Epidermal melanocyte (primary cell): ENCODE measurements around the gene E2F7.

Source experiments
- DNase-seq: peaks from one replicate; pipeline ENCODE4 v3.0.0; 2011; ENCODE audit warnings: low spot score; ENCODE audit not compliant: insufficient read length

E2F7 gene

DNA sequence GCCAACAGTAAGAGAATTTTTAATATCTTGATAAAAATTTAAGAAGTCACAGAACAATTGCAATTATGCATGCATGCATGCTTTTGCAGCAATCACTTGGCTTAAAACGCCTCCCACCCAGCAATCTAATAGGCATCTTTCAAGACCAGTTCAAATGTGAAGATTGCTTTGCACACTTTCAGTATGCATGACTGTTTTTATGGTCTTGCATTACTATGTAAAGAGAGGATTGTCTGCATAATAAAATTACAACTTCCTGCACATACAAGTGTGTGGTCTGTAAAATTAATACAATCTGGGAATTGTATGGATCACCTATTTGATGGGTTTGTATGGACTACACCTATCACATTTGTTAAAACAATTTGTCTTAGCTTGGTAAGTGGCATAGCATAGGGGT is 48.8 kb downstream of the E2F7 start:
- no peak for DNase-seq

DNA sequence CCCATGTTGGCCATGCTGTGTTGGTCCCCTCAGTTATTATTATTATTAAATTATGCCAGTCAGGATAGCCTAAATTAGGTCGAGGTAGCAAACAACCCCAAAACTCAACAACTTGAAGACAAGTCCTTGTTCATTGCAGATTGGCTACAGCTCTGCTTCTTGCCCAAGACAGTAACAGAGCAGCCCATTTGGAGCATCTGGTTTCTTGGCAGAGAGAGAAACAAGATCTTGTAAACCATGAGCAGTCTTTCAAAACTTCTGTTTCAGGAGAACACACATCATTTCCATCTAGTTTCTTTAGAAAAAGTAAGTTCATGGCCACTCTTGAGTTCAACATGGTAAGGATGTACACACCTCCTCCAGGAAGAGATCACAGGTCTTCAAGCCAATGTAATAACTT is 52.3 kb downstream of the E2F7 start:
- DNase-seq: no peak

DNA sequence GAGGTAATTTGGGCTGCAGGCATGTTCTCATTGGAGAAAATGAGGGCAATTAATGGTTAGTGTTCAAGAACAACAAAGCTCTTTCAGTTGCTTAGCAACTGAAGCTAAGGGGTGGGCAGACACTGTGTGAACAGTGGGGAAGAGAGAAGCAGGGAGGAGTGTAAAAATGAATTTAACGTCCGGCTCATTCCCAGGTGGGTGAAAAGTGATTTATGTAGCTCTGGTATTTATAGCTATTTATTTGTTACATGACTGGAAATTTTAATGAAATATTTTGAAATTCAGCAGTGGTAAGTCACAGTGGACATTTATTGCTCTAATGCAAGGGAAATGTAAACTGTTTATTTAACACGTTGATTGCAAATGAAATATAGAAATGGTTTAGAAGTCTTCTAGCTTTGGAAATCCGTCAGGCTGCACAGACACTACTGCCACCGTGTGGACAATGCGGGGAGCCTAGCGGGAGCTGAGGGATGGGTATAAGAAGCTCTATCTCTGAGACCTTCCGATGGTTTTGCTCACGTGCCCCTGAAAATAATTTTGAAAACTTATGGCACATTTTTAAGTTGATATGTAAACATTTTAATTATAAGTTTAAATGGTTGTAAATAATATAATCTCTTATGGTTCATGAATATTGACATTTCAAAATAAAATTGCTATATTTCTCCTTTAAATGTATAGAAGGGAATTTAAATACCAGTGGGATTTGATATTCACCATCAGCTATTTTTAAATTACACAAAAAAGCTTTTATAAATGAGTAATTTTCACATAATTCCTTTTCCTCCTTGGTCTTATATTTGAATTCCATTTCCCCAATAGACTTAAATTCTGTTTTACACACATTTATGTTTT is 54.4 kb downstream of the E2F7 start:
- peak; percentile 67 for DNase-seq

DNA sequence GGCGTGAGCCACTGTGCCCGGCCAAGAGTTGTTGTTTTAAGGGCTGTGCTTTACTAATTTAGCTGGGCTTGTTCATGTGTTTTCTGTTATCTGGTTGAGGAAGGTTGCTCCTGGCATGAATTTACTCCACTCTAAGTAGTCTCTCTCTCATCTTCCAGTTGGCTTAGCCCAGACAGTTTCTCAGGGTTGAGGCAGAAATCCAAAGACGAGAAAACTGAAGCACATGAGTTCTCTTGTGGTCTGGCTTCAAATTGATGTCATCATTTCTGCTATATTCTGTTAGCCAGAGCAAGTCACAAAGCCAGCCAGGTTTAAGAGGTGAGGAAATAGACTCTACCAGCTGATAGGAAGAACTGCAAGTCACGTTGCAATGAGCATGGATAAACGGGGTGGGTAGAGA is 57.9 kb downstream of the E2F7 start:
- no peak for DNase-seq

DNA sequence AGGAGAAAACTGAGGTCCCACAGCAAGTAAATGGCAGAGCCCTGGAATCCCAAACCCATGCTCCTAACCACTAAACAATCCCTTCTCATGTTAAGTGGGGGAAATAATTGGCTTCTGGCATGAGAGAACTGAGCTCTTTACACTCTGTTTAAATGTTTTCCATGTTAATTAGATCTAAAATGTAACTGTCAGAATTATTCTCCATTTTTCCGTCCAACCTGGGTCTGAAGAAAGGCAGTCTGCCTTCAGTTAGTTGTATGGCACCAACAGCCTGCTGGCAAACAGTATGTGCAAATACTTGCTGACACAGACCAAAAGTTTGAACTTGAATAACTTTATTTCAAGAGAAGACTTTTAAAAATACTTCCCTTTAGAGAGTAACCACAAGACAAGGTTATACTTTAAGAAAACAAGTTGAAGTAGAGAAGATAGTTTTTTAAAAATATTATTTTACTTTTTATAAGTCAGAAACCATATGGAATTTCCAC is 59.7 kb downstream of the E2F7 start:
- DNase-seq: no peak

DNA sequence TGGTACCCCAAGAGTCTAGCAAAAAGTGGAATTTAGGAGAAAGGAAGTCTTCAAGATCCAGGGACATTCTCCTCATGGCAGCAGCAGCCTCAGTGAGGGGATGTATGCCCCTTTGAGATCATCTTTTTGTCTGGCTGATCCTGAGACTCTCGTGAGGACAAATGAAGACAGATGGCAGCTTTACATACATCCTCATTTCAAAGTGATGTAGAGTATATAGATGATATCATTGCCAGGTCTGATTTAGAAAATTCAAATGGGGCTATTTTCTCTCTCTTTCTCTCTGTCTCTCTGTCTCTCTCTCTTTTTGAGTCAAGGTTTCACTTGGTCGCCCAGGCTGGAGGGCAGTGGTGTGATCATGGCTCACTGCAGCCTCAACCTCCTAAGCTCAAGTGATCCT is 61.5 kb downstream of the E2F7 start:
- no peak for DNase-seq

DNA sequence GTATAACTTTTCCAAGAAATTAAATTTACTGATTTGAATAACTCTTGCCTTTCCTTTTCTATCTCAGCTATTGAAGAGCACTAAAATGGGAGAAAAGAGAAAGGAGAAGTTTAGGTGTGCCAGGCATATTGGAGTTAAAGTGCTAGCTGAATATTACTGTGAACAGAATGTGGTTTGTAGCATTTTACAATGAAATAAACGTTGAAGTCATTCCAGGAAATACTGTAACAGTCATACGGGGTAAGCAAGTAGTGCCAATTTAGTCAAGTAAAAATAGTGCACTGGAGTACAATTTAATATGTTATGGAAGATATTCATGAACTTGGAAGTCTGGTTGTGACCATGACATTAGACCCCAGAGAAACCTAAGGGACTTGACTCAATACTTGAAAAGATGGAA is 62.1 kb downstream of the E2F7 start:
- DNase-seq: no peak

DNA sequence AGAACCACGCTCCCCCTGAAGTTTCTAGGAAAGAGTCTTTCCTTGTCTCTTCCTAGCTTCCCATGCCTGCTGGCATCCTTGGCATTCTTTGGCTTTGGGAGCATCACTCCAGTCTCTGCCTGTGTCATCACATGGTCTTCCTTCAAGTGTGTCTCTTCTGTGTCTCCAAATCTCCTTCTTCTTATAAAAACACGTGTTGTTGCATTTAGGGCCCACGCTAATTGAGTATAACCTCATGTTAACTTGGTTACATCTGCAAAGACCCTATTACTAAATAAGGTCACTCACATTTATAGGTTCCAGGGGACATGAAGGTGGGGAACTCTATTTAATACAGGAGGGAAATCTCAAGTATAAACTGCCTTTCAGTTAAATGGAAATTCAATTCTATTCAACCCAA is 63.0 kb downstream of the E2F7 start:
- no peak for DNase-seq

DNA sequence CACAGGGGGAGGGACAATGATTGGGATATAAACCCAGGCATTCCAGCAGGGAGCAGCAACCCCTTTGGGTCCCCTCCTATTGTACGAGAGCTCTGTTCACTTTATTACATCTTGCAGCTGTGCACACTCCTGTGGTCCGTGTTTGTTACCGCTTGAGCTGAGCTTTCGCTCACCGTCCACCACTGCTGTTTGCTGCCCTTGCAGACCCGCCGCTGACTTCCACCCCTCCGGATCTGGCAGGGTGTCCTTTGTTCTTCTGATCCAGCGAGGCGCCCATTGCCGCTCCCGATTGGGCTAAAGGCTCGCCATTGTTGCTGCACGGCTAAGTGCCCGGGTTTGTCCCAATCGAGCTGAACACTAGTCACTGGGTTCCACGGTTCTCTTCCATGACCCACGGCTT is 64.1 kb downstream of the E2F7 start:
- DNase-seq: no peak

DNA sequence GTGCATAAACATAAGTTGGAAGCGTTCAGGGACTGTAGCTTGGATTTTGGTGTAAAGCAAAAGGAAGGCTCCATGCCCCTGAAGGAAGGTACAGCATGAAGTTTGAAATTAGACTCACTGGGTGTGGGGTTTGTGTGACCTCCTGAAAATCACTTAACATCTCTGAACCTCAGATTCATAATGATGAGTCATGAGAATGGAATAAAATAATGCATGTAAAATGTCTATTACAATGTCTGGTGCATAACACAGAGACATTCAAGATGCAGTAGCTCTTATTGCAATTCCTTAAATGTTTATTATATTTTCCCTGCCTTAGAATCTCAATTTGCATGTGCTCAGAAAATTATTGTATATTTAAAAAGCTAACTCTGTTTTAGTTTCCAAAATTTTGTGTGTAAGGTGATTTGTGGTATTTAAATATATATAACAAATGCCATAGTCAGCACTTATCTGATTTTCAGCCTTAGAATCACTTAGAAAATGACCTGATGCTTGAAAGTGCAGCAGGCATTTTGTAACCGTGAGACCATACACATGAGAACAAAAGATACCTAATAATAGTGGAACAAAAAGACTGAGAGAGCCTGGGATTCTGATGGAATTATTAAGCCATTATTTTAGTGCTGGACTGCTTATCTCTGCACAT is 66.3 kb downstream of the E2F7 start:
- no peak for DNase-seq

DNA sequence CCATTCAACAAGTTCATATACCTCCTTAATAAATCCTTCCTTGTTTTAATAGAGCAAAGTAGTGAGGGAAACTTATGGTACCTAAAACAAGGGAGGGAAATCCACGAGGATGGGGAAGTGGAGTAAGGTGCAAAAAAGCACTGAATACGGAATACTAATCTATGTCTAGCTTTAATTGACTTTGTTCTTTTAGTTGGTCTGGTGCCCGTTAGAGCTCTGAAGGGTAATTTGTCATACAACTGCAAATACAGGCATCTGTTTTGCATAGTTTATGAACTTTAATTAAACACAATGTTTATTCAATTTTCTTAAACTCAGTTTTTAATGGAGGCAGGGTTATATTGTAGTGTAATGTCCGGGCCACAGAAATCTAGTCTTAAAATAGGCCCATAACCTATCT is 67.0 kb downstream of the E2F7 start:
- no peak for DNase-seq

DNA sequence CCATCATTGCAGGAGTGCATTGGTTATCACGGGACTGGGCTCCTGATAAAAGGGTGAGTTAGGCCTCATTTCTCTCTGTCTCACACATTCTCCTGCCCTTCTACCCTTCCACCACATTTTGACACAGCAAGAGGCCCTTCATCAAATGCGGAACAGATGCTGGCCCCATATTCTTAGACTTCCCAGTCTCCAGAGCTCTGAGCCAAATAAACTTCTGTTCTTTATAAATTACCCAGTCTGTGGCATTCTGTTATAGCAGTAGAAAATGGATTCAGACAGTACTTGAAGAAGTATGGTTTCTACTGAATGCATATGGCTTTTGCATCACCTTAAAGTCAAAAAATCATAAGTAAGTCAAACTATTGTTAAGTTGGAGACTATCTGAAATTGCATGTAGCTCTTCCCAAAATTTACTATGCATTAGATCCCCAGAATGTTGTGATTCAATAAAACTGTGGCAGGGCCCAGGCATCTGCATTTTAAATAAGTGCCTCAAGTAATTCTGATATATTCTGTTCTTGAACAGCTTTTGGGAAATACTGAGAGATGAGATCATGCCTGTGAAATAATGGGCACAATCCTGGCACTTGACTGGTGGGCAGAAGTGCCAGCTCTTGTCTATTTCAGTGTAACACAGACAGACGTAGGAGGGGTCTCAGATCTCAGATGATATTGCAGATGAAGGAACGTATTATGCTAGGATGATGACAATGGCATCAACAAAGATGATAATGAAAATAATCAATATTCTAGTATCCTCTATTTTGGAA is 68.2 kb downstream of the E2F7 start:
- no peak for DNase-seq

DNA sequence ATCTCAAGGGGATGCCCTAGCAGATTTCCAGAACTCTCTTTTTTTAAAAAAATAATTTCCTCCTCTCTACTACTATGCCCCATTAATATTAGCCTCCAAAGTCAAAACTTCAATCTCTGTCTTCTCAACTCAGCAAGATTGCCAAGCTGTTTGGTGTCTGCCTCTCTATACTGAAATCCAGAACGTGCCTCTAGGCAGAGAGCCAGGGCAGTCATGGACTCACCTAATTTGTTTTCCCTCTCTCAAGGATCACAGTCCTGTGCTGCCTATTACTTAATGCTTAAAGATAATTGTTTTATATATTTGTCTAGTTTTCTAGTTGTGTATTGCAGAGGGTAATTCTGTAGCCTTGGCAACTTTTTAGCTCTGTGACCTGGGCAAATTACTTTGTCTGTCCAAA is 74.7 kb downstream of the E2F7 start:
- no peak for DNase-seq

DNA sequence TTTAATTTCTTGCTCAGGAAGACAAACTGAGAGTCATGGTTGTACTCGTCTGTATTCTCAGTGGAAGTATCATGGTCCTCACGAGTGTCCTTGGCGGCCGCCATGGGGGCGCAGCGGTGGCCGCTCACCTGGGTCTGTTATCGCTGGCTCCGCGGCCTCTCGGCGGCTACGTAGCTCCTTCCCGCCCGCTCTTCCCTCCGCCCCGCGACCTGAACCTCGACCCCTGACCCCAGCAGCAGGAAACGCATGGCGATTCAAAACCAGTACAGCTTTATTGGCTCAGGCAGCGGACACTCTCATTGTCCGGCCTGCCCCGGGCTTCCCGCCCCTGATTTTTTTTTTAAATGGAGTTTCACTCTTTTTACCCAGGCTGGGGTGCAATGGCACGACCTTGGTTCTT is 80.8 kb downstream of the E2F7 start:
- no peak for DNase-seq

DNA sequence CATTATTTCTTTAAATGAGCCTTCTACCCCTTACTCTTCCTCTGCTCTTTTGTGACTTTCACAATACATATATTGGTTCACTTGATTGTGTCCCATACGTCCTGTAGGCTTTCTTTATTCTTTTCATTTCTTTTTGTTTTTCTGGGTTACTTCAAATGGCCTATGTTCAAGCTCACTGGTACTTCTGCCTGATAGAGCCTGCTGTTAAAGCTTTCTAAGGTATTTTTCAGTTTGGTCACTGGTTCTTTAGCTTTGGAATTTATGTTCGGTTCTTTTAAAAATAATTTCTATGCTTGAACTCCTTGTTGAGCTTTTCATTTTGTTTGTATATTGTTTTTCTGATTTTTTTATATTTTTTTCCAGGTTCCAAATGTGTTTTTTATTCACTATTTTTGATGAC is 81.9 kb downstream of the E2F7 start:
- no peak for DNase-seq

DNA sequence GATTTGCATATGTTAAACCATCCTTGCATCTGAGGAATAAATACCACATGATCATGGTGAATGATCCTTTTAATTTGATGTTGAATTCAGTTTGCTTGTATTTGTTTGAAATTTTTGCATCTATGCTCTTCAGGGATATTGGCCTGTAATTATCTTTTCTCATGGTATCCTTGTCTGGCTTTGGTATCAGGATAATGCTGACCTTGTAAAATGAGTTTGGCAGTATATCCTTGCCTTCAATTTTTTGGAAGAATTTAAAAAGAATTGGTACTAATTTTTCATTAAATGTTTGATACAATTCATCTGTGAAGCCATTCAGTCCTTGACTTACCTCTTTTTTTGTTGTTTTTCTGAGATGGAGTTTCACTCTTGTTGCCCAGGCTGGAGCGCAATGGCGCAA is 85.2 kb downstream of the E2F7 start:
- no peak for DNase-seq

DNA sequence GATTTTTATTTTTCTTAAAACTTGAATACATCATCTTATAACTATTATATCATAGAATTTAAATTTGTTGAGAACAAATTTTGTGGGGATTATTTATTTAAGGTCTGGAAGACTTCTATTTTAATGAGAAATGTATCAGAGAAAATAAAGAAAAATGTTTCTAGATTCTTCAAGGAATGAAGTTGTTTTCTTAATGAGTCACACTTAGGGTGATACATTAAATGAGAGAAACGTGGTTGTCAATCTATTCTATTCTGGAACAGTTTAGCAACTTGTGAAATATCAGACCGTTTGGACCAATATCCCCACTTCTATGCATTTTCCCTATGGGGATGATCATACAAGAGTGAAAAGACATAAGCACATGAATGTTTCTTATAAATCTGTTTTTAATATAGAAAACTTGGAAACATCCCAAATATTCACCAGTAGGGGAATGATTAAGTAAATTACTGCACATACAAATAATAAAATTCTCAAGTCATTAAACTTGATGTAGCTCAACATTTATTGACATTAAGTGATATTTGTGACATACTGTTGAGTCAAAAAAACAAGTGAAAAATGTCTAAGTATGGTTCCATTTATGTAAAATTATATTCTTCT is 88.5 kb downstream of the E2F7 start:
- DNase-seq: no peak
